HK-2 (cell line): Measurements from ENCODE around the gene ZBTB25.
"Not testable (repeated sequence)": the region's sequence is repeated elsewhere in the genome, so short reads cannot be mapped to it uniquely, and the experiment has no call there.

Source experiments
- DNase-seq: peaks from one replicate; pipeline ENCODE4 v3.0.0-alpha.2; 2018; ENCODE audit not compliant: unreplicated experiment

ZBTB25 gene, protein sequence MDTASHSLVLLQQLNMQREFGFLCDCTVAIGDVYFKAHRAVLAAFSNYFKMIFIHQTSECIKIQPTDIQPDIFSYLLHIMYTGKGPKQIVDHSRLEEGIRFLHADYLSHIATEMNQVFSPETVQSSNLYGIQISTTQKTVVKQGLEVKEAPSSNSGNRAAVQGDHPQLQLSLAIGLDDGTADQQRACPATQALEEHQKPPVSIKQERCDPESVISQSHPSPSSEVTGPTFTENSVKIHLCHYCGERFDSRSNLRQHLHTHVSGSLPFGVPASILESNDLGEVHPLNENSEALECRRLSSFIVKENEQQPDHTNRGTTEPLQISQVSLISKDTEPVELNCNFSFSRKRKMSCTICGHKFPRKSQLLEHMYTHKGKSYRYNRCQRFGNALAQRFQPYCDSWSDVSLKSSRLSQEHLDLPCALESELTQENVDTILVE

DNA sequence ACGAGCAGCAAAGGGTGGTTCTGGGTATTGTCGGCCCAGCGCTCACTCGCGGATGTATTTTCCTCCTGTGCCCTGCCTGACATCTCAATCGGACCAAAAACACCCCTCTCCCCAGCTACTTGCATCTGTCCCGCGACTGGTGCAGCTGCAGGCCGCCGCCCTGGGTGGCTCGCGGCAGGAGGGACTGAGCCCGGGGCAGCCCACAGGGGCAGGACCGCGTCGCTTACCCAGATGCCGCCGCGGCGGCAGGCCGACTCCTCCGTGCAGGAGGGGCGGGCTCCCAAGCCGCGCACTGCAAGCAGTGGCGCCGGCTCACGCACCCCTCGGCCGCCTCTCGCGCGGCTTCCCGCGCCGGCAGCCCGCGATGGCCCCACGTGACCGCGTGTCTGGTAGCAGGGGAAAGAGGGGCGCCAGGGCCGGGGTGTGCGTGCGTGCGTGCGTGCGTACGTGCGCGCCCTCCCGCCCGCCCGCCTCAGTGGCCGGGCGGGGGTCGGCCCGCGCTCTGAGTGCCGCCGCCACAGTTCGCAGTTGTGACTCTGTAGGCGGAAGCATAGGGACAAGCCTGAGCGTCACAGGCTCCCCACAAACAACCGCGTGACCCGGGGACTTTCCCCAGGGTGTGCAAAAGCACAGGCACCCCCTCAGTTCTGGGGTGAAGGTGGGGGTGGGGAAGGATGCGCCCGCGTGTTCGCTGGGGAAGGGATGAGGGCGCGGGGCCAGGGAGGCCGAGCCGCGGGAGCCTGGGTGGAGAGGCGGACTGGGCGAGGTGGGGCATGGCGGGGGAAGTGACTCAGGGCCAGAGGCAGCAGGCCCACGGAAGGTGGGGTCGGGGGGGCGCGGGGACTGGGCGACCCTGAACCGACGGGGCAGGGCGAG, at the start of gene ZBTB25:
Gene ZBTB25, minus strand, starts transcription at position 405 of the 876 bp plus-strand sequence. CDS start 13,305 bp downstream, outside the sequence.
- peak; percentile 92 for DNase-seq

DNA sequence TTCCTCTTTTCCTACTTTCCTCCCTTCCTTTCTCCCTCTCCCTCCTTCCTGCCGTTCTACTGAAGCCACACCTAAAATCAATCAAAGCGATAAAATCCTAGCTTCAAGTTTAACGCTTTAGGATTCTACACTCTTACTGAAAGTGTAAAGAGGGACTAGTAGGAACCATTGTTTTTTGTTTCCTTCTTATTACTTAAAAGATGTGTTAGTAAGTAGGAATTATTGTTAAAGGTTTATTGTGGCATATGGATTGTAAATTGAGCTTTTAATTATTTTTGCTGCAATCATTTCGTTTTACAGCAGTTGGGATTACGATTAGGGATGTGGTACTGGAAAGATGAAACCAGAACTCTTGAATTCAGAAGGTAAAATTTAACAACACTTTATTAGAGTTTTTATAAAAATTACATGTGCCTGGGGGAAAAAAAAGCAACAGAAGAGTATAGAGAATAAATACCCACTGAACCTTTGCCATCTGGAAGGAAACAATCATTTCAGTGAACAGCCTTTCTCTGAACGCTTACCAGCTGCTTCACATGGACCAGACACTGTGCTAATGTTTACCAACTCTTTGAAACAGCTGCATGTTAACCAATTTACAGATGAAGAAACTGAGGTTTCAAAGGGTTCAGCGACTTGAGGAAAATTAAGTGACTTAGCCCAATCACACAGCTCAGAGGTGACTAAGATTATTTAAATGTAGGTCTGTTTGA, 47.1 kb upstream of the ZBTB25 start:
- DNase-seq, result no peak

DNA sequence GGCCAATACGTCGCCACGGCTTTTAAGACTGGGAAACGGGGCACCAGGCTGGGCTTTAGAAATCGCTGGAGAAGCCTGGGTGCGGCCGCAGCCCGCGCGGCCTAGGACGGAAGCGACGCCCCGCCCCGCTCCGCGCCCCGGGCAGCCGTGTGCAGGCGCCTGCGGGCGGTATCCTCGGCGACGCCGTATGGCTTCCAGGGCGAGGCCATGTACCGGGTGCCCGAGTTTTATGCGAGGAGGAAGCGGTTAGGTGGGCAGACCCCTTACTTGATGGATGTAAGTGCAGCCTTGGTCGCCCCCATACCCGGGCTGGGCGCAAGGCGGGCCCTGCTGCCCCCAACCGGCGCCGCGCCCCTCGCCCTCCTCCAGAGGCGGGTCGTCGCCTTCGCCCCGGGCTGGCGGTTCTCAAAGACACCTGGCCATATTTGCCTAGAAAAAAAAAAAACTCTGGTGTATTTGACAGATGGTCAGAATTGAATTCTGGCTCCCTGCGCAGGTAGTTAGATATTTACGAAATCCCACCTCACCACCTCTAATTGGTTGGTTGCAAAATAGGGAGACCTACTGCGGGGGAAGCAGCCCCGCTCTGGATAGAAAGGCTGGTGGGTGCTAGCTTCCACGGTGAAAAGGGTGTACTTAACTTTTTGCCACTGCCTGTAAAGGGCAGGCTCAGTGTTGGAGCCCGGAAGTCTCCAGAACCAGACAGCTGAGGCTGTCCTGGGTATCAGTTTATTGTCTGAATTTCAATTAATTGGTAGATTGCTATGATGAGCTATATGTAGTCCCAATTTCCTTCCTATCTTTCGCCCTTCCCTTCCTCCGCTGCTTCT, 46.4 kb upstream of the ZBTB25 start, which contains the start of gene PPP1R36:
Gene PPP1R36, plus strand, starts transcription at position 171 of the 830 bp plus-strand sequence. Its CDS starts 37 bp downstream, at position 208.
- DNase-seq, result no peak

- no peak for DNase-seq
Observed at GRCh38 chr14:64549016-64549415, 45.4 kb upstream of the ZBTB25 start.

- no peak for DNase-seq
Observed at GRCh38 chr14:64544607-64545312, 41.1 kb upstream of the ZBTB25 start.

DNA sequence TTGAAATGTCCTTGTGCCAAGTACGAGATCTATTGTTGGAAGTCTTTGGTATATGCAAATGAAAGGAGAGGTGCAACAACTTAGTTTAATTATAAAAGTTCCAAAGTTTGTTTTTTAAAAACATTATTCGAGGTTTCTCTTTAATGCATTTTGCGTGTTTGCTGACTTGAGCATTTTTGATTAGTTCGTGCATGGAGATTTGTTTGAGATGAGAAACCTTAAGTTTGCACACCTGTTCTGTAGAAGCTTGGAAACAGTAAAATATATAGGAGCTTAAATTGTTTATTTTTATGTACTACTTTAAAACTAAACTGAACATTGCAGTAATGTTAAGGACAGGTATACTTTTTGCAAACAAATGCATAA, 39.2 kb upstream of the ZBTB25 start:
- no peak for DNase-seq

DNA sequence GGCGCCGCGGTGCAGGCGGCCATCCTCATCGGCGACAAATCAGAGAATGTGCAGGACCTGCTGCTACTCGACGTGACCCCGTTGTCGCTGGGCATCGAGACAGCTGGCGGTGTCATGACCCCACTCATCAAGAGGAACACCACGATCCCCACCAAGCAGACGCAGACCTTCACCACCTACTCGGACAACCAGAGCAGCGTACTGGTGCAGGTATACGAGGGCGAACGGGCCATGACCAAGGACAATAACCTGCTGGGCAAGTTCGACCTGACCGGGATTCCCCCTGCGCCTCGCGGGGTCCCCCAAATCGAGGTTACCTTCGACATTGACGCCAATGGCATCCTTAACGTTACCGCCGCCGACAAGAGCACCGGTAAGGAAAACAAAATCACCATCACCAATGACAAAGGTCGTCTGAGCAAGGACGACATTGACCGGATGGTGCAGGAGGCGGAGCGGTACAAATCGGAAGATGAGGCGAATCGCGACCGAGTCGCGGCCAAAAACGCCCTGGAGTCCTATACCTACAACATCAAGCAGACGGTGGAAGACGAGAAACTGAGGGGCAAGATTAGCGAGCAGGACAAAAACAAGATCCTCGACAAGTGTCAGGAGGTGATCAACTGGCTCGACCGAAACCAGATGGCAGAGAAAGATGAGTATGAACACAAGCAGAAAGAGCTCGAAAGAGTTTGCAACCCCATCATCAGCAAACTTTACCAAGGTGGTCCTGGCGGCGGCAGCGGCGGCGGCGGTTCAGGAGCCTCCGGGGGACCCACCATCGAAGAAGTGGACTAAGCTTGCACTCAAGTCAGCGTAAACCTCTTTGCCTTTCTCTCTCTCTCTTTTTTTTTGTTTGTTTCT, 38.6 kb upstream of the ZBTB25 start:
- DNase-seq, result no peak

DNA sequence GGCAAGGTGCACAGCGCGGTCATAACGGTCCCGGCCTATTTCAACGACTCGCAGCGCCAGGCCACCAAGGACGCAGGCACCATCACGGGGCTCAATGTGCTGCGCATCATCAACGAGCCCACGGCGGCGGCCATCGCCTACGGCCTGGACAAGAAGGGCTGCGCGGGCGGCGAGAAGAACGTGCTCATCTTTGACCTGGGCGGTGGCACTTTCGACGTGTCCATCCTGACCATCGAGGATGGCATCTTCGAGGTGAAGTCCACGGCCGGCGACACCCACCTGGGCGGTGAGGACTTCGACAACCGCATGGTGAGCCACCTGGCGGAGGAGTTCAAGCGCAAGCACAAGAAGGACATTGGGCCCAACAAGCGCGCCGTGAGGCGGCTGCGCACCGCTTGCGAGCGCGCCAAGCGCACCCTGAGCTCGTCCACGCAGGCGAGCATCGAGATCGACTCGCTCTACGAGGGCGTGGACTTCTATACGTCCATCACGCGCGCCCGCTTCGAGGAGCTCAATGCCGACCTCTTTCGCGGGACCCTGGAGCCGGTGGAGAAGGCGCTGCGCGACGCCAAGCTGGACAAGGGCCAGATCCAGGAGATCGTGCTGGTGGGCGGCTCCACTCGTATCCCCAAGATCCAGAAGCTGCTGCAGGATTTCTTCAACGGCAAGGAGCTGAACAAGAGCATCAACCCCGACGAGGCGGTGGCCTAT, 37.8 kb upstream of the ZBTB25 start:
- DNase-seq, result no peak

DNA sequence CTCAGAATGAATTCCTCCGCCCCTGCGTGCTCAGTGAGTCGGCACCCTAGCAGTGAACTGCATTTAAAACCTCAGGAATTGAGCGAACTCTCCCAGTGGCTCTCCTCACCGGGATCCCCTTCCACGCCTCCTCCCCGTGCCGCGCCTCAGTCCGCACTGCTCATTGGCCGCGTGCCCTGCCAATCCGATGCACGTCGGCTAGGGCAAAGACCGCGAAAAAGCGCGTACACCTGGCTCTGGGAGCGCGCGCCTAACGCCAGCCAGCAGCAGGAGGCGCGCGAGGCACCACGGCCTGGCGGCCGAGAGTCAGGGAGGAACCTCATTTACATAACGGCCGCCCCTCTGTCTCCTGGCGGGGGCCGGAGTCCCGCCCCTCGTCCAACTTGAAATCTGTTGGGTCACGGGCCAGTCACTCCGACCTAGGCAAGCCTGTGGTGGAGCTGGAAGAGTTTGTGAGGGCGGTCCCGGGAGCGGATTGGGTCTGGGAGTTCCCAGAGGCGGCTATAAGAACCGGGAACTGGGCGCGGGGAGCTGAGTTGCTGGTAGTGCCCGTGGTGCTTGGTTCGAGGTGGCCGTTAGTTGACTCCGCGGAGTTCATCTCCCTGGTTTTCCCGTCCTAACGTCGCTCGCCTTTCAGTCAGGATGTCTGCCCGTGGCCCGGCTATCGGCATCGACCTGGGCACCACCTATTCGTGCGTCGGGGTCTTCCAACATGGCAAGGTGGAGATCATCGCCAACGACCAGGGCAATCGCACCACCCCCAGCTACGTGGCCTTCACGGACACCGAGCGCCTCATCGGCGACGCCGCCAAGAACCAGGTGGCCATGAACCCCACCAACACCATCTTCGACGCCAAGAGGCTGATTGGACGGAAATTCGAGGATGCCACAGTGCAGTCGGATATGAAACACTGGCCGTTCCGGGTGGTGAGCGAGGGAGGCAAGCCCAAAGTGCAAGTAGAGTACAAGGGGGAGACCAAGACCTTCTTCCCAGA, 36.9 kb upstream of the ZBTB25 start, which contains the start of gene HSPA2:
Gene HSPA2, plus strand, starts transcription at position 534 of the 995 bp plus-strand sequence. Its CDS starts 109 bp downstream, at position 643.
- DNase-seq, result peak; percentile 99

DNA sequence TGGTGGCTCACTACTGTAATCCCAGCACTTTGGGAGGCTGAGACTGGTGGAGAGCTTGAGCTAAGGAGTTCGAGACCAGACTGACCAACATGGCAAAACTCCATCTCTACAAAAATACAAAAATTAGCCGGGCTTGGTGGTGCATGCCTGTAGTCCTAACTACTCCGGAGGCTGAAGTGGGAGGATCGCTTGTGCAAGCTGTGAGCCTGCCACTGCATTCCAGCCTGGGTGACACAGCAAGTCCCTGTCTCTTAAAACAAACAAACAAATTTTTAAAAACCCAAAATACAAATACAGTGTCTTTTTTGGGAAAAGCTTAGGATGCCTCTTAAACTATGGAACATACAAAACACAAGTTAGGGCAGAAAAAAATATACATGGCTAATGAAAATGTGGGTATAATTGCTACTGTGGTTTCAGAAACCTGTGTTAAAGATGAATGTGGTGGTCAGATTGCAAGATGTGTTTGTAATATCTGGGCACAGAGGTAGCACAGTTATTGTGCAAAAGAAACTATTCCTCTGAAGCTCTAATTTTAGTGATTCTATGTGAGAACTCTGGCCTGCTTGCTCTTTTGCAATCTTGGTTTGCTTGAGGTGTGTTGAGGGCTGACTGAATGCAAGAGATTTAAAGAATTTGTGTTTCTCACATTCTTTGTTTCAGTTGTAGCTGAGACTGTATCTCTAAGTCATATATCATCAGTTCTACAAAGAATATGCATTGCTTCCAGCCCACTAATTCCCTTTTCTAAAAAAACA, 33.0 kb upstream of the ZBTB25 start:
- no peak for DNase-seq

GRCh38 chr14:64531567-64531966, 27.9 kb upstream of the ZBTB25 start:
- no peak for DNase-seq

DNA sequence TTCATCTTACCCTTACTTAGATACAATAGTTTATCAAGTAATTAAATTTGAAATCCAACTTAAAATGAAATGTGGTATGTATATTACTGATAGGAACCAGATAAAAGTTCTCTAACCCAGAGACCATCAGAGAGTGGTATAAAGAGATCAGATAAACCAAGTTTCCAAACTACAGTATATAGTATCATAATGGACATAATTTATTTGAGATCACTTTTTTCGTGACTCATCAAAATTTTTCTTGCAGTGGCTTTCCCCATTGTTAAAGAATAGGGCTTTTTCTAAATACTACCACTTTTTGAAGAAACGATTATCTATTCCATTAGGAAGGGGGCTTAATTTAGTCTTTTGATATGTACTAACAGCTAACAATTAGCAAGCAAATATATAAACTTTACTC, 21.7 kb upstream of the ZBTB25 start:
- no peak for DNase-seq

- no peak for DNase-seq
Observed at GRCh38 chr14:64522591-64523355, 19.1 kb upstream of the ZBTB25 start.

- DNase-seq, result no peak
Observed at GRCh38 chr14:64520699-64521098, 17.1 kb upstream of the ZBTB25 start.

DNA sequence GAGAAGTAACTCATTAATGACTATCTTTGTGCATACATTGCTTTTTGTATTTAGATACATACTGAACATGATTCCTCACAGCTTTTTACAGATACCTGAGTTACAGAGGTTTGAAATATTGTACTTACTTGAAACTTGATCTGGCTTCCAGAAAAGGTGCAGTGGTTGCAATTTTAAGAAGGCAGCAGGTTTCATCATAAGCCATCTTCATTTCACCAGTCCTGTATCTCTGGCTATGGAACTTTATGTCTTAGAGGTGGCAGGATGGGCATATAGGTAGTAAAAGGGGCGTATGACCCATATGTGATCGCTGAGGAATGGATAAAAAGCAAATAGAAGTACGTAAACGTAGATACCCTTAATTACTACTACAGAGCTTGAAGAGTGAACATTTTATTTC, 14.6 kb upstream of the ZBTB25 start:
- DNase-seq, result no peak

DNA sequence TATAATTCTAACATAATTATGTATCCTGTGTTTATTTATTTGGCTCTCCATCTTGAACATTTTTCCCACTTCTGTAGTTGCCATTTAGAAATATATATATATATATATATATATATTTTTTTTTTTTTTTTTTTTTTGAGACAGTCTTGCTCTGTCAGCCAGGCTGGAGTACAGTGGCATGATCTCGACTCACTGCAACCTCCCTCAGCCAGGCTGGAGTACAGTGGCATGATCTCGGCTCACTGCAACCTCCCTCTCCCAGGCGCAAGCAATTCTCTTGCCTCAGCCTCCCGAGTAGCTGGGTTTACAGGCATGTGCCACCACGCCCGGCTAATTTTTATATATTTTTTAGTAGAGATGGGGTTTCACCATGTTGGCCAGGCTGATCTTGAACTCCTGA, 14.0 kb upstream of the ZBTB25 start:
- DNase-seq, result not testable (repeated sequence)
